Endothelial cell (in vitro differentiated cells): ENCODE measurements around the gene MIEN1. TPM values are rescaled to one million over a fixed set of nuclear protein-coding genes. Genes with fewer than 3 reads are reported as not detected.

Experiments used
- DNase-seq: peaks from one replicate; pipeline ENCODE4 v3.0.0; 2021; ENCODE audit warnings: low spot score
- H3K27ac Mint-ChIP-seq: one replicate; pipeline ENCODE4 v1.8.0; 2021; ENCODE audit warnings: mixed read lengths, inconsistent platforms; ENCODE audit not compliant: unreplicated experiment
- H3K27me3 Mint-ChIP-seq: one replicate; pipeline ENCODE4 v1.8.0; 2021; ENCODE audit warnings: mild to moderate bottlenecking, moderate library complexity, mixed read lengths, inconsistent platforms; ENCODE audit not compliant: unreplicated experiment
- H3K36me3 Mint-ChIP-seq: one replicate; pipeline ENCODE4 v1.8.0; 2021; ENCODE audit warnings: mild to moderate bottlenecking, low read depth, mixed read lengths, inconsistent platforms; ENCODE audit not compliant: unreplicated experiment
- H3K4me1 Mint-ChIP-seq: one replicate; pipeline ENCODE4 v1.8.0; 2021; ENCODE audit warnings: mild to moderate bottlenecking, mixed read lengths, inconsistent platforms; ENCODE audit not compliant: unreplicated experiment
- H3K4me3 Mint-ChIP-seq: one replicate; pipeline ENCODE4 v1.8.0; 2021; ENCODE audit warnings: mild to moderate bottlenecking, mixed read lengths, inconsistent platforms; ENCODE audit not compliant: unreplicated experiment
- H3K9me3 Mint-ChIP-seq: one replicate; pipeline ENCODE4 v1.8.0; 2021; ENCODE audit warnings: mixed read lengths, inconsistent platforms; ENCODE audit not compliant: unreplicated experiment
- total RNA-seq: library from RNA; stranded (reverse); fragmentation: NEBNext Ultra II Directional; extraction: Animal tissue kit (Norgen Biotek cat#: 25700); gene quantifications from one replicate; pipeline ENCODE4 v1.2.1, GENCODE V29; 2021; ENCODE audit not compliant: unreplicated experiment
- TF ChIP-seq, protein P1 (sequence below): fragments of 200-600 bp; sonication (generic); IDR thresholded peaks from one replicate; pipeline ENCODE4 v1.5.0; 2021; ENCODE audit warnings: antibody characterized with exemption; ENCODE audit not compliant: unreplicated experiment

MIEN1 gene
- total RNA-seq, 1 donor from 2014 or later: 15.5 TPM

DNA sequence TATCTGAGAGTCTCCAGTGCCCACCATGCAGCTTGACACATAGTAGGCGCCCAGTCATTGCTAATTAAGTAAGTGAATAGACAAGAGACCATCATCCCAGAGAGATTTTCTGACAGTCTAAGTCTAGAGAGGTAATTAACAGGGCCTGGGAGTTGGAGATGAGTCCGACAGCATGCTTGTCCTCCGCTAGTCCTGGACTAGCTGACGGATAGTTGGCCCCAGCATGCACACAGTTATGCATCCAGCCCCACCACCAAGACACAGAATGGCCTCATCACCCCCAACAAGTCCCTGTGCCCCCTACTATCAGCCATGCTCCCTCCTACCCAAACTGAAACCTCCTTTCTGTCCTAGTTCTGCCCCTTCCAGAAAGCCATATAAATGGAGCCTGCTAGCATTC lies 17.4 kb upstream of the MIEN1 start:
- TF ChIP-seq, protein P1, sequence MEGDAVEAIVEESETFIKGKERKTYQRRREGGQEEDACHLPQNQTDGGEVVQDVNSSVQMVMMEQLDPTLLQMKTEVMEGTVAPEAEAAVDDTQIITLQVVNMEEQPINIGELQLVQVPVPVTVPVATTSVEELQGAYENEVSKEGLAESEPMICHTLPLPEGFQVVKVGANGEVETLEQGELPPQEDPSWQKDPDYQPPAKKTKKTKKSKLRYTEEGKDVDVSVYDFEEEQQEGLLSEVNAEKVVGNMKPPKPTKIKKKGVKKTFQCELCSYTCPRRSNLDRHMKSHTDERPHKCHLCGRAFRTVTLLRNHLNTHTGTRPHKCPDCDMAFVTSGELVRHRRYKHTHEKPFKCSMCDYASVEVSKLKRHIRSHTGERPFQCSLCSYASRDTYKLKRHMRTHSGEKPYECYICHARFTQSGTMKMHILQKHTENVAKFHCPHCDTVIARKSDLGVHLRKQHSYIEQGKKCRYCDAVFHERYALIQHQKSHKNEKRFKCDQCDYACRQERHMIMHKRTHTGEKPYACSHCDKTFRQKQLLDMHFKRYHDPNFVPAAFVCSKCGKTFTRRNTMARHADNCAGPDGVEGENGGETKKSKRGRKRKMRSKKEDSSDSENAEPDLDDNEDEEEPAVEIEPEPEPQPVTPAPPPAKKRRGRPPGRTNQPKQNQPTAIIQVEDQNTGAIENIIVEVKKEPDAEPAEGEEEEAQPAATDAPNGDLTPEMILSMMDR: no peak
- Mint-ChIP-seq H3K27ac (no peak overlapping the region), H3K4me1 (peaks cover 2% of the 10 kb centered on the region), H3K27me3 (peaks cover 2% of the 10 kb centered on the region), H3K36me3 (no peaks in the 10 kb centered on the region), H3K4me3 (peak overlapping the region; percentile 44), H3K9me3 (no peaks in the 10 kb centered on the region)
- DNase-seq: no peak

DNA sequence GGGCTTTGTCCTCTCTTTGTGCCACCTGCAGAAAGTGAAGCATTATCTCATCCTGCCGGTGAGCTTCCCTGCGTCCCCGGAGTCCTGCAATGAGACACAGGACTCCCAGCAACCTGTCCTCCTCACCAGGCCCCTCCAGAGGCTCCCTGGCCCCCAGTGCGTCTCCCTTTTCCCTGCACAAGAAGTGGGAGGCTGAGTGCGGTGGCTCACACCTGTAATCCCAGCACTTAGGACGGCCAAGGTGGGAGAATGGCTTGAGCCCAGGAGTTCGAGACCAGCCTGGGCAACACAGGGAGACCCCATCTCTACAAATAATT lies 15.8 kb upstream of the MIEN1 start:
- DNase-seq: no peak
- Mint-ChIP-seq H3K36me3 (no peaks in the 10 kb centered on the region), H3K4me1 (no peaks in the 10 kb centered on the region), H3K27me3 (peaks cover 2% of the 10 kb centered on the region), H3K27ac (no peak overlapping the region), H3K9me3 (no peaks in the 10 kb centered on the region), H3K4me3 (no peak overlapping the region)
- TF ChIP-seq, protein P1: no peak

DNA sequence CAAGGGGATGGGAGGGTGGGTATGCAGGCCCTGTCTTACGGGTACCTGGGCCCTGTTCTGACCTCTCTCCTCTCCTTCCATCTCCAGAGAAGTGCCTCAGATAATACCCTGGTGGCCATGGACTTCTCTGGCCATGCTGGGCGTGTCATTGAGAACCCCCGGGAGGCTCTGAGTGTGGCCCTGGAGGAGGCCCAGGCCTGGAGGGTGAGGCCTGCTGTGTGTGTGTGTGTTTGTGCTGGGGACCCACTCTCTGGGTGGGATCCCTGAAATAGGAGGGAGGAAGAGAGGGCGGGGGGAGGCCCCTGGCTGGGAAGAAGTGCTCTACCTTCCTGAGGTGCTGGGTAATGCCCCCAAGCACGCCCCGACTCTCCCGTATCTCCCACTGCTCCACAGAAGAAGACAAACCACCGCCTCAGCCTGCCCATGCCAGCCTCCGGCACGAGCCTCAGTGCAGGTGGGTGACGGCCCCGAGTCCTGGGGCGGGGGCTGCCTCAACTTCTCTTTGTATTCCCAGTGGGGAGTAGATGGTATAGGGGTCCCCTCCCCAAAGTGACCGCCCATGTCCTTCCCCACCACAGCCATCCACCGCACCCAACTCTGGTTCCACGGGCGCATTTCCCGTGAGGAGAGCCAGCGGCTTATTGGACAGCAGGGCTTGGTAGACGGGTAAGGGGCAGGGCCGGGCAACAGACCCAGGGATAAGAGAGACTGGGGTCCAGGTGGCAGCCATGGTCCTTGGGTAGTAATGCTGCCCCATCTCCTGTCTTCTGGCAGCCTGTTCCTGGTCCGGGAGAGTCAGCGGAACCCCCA lies 15.2 kb upstream of the MIEN1 start:
- peaks cover 4% of the 10 kb centered on the region for H3K4me1 Mint-ChIP-seq
- TF ChIP-seq, protein P1: no peak
- no peak overlapping the region for H3K4me3 Mint-ChIP-seq
- H3K27me3 Mint-ChIP-seq: peaks cover 2% of the 10 kb centered on the region
- H3K27ac Mint-ChIP-seq: no peak overlapping the region
- DNase-seq: no peak
- no peaks in the 10 kb centered on the region for H3K36me3 Mint-ChIP-seq
- H3K9me3 Mint-ChIP-seq: no peaks in the 10 kb centered on the region

DNA sequence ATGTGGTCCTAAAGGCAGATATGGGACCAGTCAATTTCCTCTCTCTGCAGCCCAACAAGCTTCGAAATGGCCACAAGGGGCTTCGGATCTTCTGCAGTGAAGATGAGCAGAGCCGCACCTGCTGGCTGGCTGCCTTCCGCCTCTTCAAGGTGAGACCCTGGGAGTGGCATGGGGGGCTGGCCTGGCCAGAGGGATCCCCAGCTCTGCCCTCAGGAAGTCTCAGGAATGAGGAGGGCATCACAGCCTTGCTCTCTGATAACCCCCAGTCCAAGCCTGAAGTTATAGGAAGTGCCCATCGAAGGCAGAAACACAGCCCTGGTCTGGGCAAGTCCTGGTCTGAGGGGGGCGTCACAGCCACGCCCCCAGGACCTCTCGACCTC lies 14.5 kb upstream of the MIEN1 start:
- no peak overlapping the region for H3K4me3 Mint-ChIP-seq
- H3K9me3 Mint-ChIP-seq: no peaks in the 10 kb centered on the region
- no peaks in the 10 kb centered on the region for H3K36me3 Mint-ChIP-seq
- no peak overlapping the region for H3K27ac Mint-ChIP-seq
- peaks cover 6% of the 10 kb centered on the region for H3K27me3 Mint-ChIP-seq
- TF ChIP-seq, protein P1: no peak
- no peak for DNase-seq
- H3K4me1 Mint-ChIP-seq: peaks cover 11% of the 10 kb centered on the region

DNA sequence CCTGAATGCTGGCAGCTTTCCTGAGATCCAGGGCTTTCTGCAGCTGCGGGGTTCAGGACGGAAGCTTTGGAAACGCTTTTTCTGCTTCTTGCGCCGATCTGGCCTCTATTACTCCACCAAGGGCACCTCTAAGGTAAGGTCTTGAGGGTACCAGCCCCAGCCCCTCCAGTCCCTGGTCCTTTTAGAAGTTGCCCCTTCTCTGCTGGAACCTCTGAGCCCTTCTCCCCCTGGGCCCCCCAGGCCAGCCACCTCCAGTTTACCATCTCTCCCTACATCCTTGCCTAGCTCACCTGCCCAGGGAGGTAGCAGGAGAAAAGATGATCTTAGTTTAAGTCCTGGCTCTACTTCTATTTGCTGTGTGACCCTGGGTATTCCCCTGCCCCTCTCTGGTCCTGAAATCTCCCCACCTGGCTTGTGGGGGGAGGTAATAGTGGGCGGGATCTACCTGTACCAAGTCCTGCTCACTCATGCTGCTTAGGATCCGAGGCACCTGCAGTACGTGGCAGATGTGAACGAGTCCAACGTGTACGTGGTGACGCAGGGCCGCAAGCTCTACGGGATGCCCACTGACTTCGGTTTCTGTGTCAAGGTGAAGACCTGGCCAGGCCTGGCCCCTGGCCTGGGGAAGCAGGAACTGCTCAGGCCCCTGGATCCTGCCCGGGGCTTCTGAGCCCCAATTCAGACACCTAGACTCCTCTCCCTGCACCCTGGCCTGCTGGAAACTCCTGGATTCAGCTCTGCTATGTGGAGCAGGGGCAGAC lies 13.9 kb upstream of the MIEN1 start:
- peaks cover 13% of the 10 kb centered on the region for H3K4me1 Mint-ChIP-seq
- no peak overlapping the region for H3K4me3 Mint-ChIP-seq
- peaks cover 8% of the 10 kb centered on the region for H3K27me3 Mint-ChIP-seq
- H3K36me3 Mint-ChIP-seq: no peaks in the 10 kb centered on the region
- no peak overlapping the region for H3K27ac Mint-ChIP-seq
- TF ChIP-seq, protein P1: no peak
- DNase-seq: no peak
- no peaks in the 10 kb centered on the region for H3K9me3 Mint-ChIP-seq
